Ascending aorta (tissue), 2 donors: ENCODE data around the gene MATCAP1. TPM values are rescaled to one million over a fixed set of nuclear protein-coding genes. Genes with fewer than 3 reads are reported as not detected.

Experiments used
- DNase-seq, 2 donors: peaks; one replicate each; pipeline ENCODE4 v3.0.0-alpha.2; 2019; ENCODE audit warnings: low spot score in 2 of 2
- H3K27ac ChIP-seq, 2 donors: fragments of 200-600 bp; sonication (generic); one replicate each; pipeline ENCODE4 v1.5.1; 2016 to 2017; ENCODE audit warnings: mild to moderate bottlenecking in 1 of 2
- H3K27me3 ChIP-seq: fragments of 200-600 bp; sonication (generic); one replicate; pipeline ENCODE4 v1.5.1; 2017
- H3K36me3 ChIP-seq, 2 donors: fragments of 200-600 bp; sonication (generic); one replicate each; pipeline ENCODE4 v1.5.1; 2016
- H3K4me1 ChIP-seq, 2 donors: fragments of 200-600 bp; sonication (generic); one replicate each; pipeline ENCODE4 v1.5.1; 2016 to 2017; ENCODE audit warnings: mild to moderate bottlenecking in 1 of 2
- H3K4me3 ChIP-seq, 2 donors: fragments of 200-600 bp; sonication (generic); one replicate each; pipeline ENCODE4 v1.5.1; 2016 to 2017; ENCODE audit warnings: mild to moderate bottlenecking in 1 of 2
- H3K9me3 ChIP-seq, 2 donors: fragments of 200-600 bp; sonication (generic); one replicate each; pipeline ENCODE4 v1.5.1; 2016
- intact Hi-C: fragments of 100-400 bp; cut with DNase I; formaldehyde crosslinking; loops from one replicate; pipeline ENCODE4 v1.15.1; 2023
- total RNA-seq: library from RNA; depleted of rRNA; stranded (reverse); fragments of >200 nt; gene quantifications from one replicate; pipeline ENCODE4 v1.1.0, GENCODE V29; 2016
- TF ChIP-seq, protein P1 (sequence below), 3 experiments: fragments of 200-600 bp in 2 of 3; fragments of 450-650 bp in 1 of 3; sonication (generic) in 2 of 3; IDR thresholded peaks; one replicate each; pipeline ENCODE4 v1.5.1; 2016 to 2019; ENCODE audit warnings: antibody characterized with exemption in 3 of 3, mild to moderate bottlenecking in 1 of 3, moderate library complexity in 1 of 3

The MATCAP1 gene
- total RNA-seq, 1 donor from 2014 or later: 18.9 TPM

DNA sequence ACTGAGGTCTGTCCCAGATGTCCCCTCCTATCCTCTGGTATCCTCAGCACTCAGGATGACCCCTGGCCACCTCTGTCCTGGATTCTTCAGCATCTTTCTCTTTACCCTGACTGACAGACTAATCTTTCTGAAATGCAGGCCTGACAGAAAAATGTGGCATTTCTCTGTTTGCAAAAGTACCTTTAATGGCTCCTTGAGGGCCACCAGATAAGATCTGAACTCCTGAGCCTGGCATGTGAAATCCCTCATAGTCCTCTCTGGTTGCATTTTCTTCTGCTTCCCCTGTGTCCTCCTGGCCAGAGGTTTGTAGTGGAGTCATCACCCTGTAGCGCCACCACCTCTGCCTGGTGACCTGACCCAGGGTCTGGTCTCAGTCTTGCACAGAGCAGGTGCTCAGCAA is 13.1 kb upstream of the MATCAP1 start:
- intact Hi-C loops: no loop called here
- Histone ChIP-seq H3K27ac (no peak overlapping the region), H3K4me1 (peaks cover 14 to 16% of the 10 kb centered on the region in 2 donors), H3K27me3 (no peaks in the 10 kb centered on the region), H3K36me3 (peaks cover 46 to 55% of the 10 kb centered on the region in 2 donors), H3K4me3 (no peak overlapping the region), H3K9me3 (no peaks in the 10 kb centered on the region)
- DNase-seq: no peak
- TF ChIP-seq, protein P1, sequence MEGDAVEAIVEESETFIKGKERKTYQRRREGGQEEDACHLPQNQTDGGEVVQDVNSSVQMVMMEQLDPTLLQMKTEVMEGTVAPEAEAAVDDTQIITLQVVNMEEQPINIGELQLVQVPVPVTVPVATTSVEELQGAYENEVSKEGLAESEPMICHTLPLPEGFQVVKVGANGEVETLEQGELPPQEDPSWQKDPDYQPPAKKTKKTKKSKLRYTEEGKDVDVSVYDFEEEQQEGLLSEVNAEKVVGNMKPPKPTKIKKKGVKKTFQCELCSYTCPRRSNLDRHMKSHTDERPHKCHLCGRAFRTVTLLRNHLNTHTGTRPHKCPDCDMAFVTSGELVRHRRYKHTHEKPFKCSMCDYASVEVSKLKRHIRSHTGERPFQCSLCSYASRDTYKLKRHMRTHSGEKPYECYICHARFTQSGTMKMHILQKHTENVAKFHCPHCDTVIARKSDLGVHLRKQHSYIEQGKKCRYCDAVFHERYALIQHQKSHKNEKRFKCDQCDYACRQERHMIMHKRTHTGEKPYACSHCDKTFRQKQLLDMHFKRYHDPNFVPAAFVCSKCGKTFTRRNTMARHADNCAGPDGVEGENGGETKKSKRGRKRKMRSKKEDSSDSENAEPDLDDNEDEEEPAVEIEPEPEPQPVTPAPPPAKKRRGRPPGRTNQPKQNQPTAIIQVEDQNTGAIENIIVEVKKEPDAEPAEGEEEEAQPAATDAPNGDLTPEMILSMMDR (IDR thresholded peaks at IDR 0.05): no peak

DNA sequence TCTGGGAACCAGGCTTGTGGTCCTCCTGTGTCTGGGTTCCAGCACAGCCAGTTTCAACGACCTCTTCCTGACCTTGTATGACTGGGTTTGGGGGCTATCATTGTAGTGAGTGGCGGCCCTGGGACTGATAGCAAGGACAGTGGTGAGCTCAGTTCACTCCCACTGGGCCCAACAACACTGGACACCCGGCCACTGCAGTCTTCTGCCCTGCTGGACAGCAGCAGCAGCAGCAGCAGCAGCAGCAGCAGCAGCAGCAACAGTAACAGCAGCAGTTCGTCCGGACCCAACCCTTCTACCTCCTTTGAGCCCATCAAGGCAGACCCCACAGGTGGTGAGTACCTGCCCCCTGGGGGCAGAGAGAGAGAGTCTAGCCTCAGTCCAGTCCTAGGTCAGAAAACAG is 11.9 kb upstream of the MATCAP1 start:
- intact Hi-C loops: no loop called here
- Histone ChIP-seq H3K4me1 (peaks cover 14 to 16% of the 10 kb centered on the region in 2 donors), H3K9me3 (no peaks in the 10 kb centered on the region), H3K4me3 (no peak overlapping the region), H3K27me3 (no peaks in the 10 kb centered on the region), H3K36me3 (peaks cover 40 to 46% of the 10 kb centered on the region in 2 donors), H3K27ac (no peak overlapping the region)
- DNase-seq: no peak
- TF ChIP-seq, protein P1 (IDR thresholded peaks at IDR 0.05): no peak

DNA sequence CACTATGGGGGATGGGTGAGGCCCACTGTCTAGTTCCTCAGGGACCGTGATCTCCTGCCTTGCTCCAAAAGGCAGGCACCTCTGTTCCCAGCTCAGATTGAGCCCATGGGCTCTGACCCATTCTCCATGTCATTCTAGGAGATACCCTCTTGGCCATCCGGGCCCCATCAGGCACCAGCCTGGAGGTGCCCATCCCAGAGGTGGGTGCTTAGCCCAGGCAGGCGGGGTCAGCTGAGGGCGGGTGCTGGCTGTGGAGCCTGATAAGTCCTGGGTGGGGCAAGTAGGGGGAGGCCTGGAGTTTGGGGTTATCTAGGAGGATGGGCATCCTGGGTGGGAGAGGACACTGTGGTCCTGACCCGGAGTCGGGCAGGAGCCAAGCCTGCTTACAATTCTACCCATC is 10.5 kb upstream of the MATCAP1 start:
- H3K36me3 ChIP-seq: peaks cover 40 to 44% of the 10 kb centered on the region in 2 donors
- intact Hi-C loops: no loop called here
- H3K27me3 ChIP-seq: no peaks in the 10 kb centered on the region
- no peak overlapping the region for H3K27ac ChIP-seq
- no peak overlapping the region for H3K4me3 ChIP-seq
- no peaks in the 10 kb centered on the region for H3K9me3 ChIP-seq
- peaks cover 14 to 16% of the 10 kb centered on the region in 2 donors for H3K4me1 ChIP-seq
- TF ChIP-seq, protein P1 (IDR thresholded peaks at IDR 0.05): no peak
- no peak for DNase-seq

DNA sequence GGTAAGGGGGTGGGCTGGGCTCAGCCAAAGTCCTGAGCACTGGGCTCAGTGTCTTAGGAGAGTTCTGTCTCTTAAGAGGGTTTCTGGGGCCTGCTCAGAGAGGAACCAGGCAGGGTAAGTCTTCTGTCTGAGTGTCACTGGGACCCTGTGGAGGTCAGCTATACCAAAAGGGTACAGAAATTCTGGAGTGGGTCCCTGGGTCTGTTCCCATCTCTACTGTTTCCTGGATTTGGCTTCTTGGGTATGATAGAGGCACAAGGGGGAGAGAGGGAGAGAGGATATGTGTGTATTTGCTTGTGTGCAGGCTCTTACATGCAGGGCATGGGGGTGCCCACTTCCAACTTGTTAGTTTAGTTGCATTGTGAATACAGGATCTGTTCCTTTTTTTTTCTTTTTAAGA is 9.8 kb upstream of the MATCAP1 start:
- peaks cover 13 to 14% of the 10 kb centered on the region in 2 donors for H3K4me1 ChIP-seq
- H3K4me3 ChIP-seq: peak overlapping the region; percentile 93 to 99
- no peaks in the 10 kb centered on the region for H3K27me3 ChIP-seq
- H3K27ac ChIP-seq: no peak overlapping the region
- peaks cover 40 to 44% of the 10 kb centered on the region in 2 donors for H3K36me3 ChIP-seq
- no peaks in the 10 kb centered on the region for H3K9me3 ChIP-seq
- no peak for DNase-seq
- TF ChIP-seq, protein P1 (IDR thresholded peaks at IDR 0.05): no peak
- intact Hi-C loops: loop anchor here (2.0 kb wide), 1 partner anchor 33 kb away; the partner anchor contains the start of gene TMEM208

DNA sequence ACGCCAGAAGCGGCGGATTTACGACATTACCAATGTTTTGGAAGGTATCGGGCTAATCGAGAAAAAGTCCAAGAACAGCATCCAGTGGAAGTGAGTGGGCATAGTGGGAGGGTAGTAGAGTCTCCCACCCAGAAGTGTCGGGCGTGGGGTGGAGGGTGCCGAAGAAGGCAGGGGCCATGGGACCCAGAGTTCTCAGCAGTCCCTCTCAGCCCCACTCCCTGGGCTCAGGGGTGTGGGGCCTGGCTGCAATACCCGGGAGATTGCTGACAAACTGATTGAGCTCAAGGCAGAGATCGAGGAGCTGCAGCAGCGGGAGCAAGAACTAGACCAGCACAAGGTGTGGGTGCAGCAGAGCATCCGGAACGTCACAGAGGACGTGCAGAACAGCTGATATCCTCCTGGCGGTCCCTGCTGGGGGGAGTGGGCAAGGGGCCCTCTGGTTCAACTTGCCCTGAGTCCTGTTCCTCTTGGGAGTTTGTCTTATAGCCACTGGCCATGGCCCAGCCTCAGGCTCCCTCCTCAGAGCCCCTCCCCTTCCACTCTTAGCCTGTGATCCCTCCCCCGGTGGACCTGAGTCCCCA is 9.1 kb upstream of the MATCAP1 start:
- Histone ChIP-seq H3K27ac (peak overlapping the region; percentile 79 to 87), H3K36me3 (peaks cover 35 to 38% of the 10 kb centered on the region in 2 donors)
- TF ChIP-seq, protein P1 (IDR thresholded peaks at IDR 0.05): no peak

More for the DNA sequence above, 9.1 kb upstream of the MATCAP1 start:
- no peak for DNase-seq
- intact Hi-C loops: loop anchor here (2.0 kb wide), 1 partner anchor 34 kb away; the partner anchor contains the start of gene TMEM208
- Histone ChIP-seq H3K4me3 (peak overlapping the region; percentile 93 to 99), H3K4me1 (peaks cover 13 to 14% of the 10 kb centered on the region in 2 donors), H3K27me3 (no peaks in the 10 kb centered on the region), H3K9me3 (no peaks in the 10 kb centered on the region)
